ENCODE results near the gene USP47.
"Not testable (repeated sequence)": the region's sequence is repeated elsewhere in the genome, so short reads cannot be mapped to it uniquely, and the experiment has no call there.

USP47 gene

GRCh38 chr11:11821899-11822298 lies 19.9 kb upstream of the USP47 start:
- FAIRE-seq (no peak), DNase-seq (ENCODE audit: extremely low spot score, insufficient read length, low read depth) (no peak)

DNA sequence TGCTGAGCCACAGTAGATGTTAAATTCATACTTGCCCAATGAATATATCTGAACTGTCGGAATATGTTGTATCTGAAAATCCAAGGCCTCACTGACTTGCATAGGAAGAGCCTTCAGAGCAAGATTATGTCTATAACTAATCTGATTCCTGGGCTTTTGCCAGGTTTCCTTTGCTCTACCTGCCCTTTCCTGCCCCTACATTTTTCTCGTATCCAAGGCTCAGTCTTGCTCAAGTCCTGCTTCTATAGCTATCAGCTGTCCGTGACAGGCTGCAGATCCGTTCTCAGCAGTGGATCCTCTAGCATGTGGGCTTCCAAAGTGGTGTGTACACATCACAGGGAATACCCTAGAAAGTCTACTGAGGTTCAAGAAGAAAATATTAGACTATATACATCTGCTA lies 18.8 kb upstream of the USP47 start:
- FAIRE-seq = no peak
- no peak for DNase-seq (ENCODE audit: extremely low spot score, insufficient read length, low read depth)

DNA sequence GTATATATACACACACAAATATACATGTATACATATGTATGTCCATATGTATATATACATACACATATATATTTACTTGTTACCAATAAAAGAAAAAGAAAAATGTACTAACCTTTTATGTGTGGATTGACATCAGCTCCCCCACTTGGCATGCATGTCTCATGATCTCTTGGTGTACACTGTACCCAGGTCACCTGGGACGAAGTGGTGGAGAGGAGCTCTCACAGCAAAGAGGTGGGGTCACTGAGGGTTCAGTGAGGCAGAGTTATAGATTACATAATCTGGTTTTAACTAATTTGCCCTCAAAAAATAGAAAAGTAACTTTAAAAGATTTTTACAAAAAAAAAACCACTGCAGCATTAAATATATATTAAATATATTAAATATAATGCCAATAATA lies 15.5 kb upstream of the USP47 start:
- FAIRE-seq (no peak), DNase-seq (ENCODE audit: extremely low spot score, insufficient read length, low read depth) (no peak)

GRCh38 chr11:11827272-11827671 lies 14.5 kb upstream of the USP47 start:
- FAIRE-seq (no peak), DNase-seq (ENCODE audit: extremely low spot score, insufficient read length, low read depth) (no peak)

GRCh38 chr11:11831406-11831805 lies 10.4 kb upstream of the USP47 start:
- DNase-seq (ENCODE audit: extremely low spot score, insufficient read length, low read depth); FAIRE-seq: not testable (repeated sequence)

DNA sequence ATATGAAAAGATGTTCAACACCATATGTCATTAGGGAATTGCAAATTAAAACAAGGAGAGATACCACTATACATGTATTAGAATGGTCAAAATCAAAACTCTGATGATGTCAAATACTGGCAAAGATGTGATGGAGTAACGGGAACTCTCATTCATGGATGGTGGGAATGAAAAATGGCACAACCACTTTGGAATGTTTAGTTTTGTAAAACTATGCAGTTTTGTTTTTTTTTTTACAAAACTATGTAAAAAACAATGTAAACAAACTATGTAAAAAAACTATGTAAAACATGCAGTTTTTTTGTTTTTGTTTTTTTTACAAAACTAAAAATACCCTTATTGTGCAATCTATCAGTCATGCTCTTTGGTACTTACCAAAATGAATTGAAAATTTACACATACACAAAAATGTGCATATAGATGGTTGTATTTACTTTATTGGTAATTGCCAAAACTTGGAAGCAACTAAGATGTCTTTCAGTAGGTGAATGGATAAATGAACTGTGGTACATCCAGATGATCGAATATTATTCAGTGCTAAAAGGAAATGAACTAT lies 5.0 kb upstream of the USP47 start:
- FAIRE-seq (no peak), DNase-seq (ENCODE audit: extremely low spot score, insufficient read length, low read depth) (no peak)

DNA sequence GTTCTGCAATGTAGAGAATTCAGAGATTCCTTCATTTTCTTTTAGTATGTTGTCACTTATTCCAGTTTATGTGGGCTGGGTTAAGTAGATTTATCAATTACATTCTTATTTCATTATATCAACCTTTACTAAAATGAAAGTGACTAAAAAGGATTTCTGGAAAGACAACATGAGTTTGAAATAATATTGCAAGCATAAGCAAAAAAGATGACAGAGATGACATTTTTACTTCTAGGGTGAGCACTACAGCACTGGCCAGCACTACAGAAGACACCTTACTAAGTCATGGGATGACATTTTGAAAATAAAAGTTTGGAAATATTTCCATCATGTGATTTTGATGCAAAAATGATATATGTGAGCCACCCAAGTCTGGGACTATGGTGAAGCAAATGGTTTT lies 2.1 kb upstream of the USP47 start:
- FAIRE-seq (no peak), DNase-seq (ENCODE audit: extremely low spot score, insufficient read length, low read depth) (no peak)

DNA sequence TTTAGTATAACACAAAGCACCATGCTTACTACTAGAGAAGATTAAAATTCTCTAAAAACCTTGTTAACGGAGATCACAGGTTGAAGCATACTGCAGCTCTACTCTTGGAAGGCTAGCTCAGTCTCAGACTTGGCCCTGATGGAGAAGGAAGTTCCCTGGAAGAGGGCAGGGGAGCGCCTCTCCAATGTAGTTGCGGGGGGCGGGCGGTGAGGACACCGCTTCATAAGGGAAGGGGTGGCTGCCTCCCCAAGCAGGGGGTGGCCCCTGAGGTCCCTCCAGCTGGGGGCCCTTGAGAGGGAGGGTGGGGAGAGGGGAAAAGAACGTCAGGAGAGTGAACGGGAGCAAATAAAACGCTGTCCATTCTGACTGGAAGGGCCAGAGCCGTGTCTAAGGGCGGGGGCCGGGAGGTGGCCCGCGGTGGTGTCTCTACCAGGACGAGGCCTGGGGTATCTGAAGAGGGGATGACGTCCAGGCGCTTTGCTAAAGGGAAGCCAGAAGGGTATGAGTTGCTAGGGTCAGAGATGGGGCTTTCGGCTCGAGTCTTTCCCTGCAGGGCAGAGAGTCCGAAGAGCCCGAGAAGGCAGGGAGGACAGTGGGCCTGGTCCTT lies 553 bp upstream of the USP47 start:
- no peak for DNase-seq (ENCODE audit: extremely low spot score, insufficient read length, low read depth)
- no peak for FAIRE-seq

- FAIRE-seq = peak; percentile 86
- DNase-seq (ENCODE audit: extremely low spot score, insufficient read length, low read depth) = peak; percentile 15
These were observed 743 bp downstream of the USP47 start for GRCh38 chr11:11842421-11843008.

DNA sequence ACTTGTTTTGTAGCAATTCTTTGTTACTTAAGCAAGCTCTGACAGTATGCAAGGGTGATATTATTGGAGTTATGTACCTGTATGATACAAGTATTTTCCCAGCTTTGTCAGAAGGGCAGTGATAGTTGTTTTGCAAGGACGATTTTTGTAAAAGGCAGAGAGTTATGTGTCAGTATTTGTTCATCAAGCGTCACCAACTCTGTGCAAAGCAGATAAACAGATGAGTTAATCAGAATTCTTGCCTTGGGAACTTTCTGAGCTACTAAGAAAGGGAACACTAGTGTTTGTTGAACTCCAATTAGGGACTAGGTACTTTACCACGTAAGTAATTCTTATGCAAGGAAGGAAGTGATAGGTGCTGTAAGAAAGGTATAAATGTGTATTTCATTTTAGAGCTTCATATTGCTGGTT lies 1.4 kb downstream of the USP47 start:
- FAIRE-seq = peak; percentile 42
- no peak for DNase-seq (ENCODE audit: extremely low spot score, insufficient read length, low read depth)

DNA sequence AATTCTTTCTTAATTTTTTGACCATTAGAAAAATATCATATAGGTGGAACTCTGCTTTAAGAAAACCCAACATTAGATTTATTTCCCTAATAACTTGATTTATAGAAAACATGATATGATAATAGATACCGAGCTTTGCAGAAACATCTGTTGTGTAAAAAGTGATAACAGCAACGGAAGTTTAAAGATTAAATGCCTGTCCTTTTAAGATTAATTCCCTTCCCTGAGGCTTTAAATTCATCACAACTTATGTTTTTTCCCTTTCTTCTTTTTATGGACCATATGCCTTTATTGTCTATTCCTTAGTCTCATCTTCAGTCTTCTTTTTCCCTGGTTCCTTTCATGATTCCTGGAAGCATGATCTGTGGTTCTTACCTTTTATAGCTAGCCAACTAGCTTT lies 1.9 kb downstream of the USP47 start:
- FAIRE-seq (no peak), DNase-seq (ENCODE audit: extremely low spot score, insufficient read length, low read depth) (no peak)

DNA sequence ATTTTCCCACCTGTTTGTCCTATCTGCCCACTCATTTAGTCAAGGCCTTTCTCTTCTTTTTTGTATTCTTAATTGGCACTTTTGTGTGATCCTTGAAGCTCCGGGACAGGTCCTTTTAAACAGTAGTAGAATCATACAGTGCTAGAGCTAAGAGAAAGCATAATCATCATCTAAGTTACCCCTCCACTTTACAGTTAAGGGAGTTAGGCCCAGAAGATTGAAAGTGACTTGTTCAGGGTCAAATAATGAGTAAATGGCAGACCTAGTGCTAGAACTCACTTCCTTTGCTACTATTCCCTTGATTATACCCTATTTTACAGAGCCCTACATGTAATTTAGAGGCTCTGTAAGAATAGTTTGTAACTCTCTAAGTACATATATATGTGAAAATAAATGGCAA lies 2.5 kb downstream of the USP47 start:
- no peak for FAIRE-seq
- DNase-seq (ENCODE audit: extremely low spot score, insufficient read length, low read depth) = no peak

- FAIRE-seq = no peak
- no peak for DNase-seq (ENCODE audit: extremely low spot score, insufficient read length, low read depth)
These were observed 3.3 kb downstream of the USP47 start for GRCh38 chr11:11845071-11845470.

DNA sequence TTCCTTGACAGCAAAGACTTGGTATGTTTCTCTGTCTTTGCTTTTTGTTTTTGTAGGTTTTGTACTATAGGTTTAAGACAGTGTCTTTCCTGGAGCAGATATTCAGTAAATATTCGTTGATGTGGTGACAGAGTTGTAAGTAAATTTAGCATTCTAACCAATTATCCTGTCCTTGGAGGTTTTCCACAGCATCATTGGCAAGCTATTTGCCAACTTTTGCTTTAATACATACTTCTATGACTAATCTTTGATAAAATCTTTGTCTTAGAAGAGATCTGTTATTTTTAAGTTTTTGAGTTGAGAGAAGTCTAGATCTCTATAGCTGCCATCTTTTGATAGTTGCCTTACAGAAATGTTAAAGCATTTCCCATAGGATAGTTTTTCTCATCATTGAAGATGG lies 3.8 kb downstream of the USP47 start:
- no peak for FAIRE-seq
- no peak for DNase-seq (ENCODE audit: extremely low spot score, insufficient read length, low read depth)

DNA sequence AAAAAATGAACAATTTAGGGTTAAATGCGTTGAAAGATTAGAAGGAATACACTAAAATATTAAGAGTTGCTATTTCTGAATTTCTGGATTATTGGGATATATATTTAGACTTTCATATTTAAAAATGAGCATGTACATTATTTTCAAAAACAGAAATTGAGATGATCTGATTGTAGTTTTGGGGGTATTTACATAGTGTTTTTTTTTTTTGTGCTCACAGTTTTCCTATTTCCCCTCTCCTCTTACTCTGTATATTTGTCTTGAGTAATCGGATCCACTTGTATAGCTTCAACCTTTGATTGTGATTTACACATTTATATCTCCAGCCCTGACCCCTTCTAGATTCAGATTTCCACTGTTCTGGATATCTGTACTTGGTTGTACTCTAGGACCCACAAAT lies 5.3 kb downstream of the USP47 start:
- DNase-seq (ENCODE audit: extremely low spot score, insufficient read length, low read depth) (no peak), FAIRE-seq (no peak)

GRCh38 chr11:11848891-11849746 lies 7.3 kb downstream of the USP47 start:
- peak; percentile 5 for DNase-seq (ENCODE audit: extremely low spot score, insufficient read length, low read depth)
- FAIRE-seq = peak; percentile 82

GRCh38 chr11:11850668-11851067 lies 8.9 kb downstream of the USP47 start:
- no peak for FAIRE-seq
- DNase-seq (ENCODE audit: extremely low spot score, insufficient read length, low read depth) = no peak

DNA sequence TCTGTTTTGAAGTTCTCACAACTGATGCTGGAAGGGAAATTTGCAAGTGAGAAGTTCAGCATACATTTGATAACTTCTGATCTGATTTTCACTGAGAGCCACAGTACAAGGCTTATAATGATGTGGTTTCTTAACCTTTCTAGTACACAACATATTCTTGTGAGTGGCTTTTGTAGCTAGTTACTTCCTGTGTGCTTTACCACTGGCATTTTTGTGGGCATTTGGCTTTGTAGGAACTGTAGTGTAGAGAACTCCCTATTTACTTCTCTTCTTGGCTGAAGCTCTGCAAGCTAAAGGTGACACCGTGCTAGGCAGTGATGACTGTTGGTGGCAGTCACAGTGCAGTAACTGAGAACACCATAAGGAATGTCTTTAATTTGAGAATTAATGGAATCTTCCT lies 14.9 kb downstream of the USP47 start:
- FAIRE-seq (no peak), DNase-seq (ENCODE audit: extremely low spot score, insufficient read length, low read depth) (no peak)

- DNase-seq (ENCODE audit: extremely low spot score, insufficient read length, low read depth) (no peak), FAIRE-seq (no peak)
These were observed 16.0 kb downstream of the USP47 start for GRCh38 chr11:11857769-11858168.

- DNase-seq (ENCODE audit: extremely low spot score, insufficient read length, low read depth) = no peak
- no peak for FAIRE-seq
These were observed 16.9 kb downstream of the USP47 start for GRCh38 chr11:11858676-11859075.
